Measurements from ENCODE around the gene HOMER2.

- no peak for TF ChIP-seq CTCF (IDR thresholded peaks at IDR 0.05)
- TF ChIP-seq POLR2AphosphoS5 (IDR thresholded peaks at IDR 0.05) = no peak
These were observed 119.7 kb downstream of the HOMER2 start for GRCh38 chr15:82832601-82833361.

Measured in prostate gland (tissue), 2 donors.